Activated CD8-positive, alpha-beta memory T cell treated with anti-CD3 and anti-CD28 coated beads for 48 hours (primary cell): Measurements from ENCODE around the gene LRRC75A.
"Not testable (repeated sequence)": the region's sequence is repeated elsewhere in the genome, so short reads cannot be mapped to it uniquely, and the experiment has no call there.

Experiments
- DNase-seq, 3 experiments: peaks; one replicate each; pipeline ENCODE4 v3.0.0-alpha.2; 2020; ENCODE audit warnings: low read depth in 2 of 3, low spot score in 2 of 3

LRRC75A gene, protein sequence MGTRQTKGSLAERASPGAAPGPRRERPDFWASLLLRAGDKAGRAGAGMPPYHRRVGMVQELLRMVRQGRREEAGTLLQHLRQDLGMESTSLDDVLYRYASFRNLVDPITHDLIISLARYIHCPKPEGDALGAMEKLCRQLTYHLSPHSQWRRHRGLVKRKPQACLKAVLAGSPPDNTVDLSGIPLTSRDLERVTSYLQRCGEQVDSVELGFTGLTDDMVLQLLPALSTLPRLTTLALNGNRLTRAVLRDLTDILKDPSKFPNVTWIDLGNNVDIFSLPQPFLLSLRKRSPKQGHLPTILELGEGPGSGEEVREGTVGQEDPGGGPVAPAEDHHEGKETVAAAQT

GRCh38 chr17:16491703-16492612 lies at the start of gene LRRC75A:
Gene LRRC75A (minus strand): TSS chr17:16492193. CDS start chr17:16491990, 203 bp downstream.
- DNase-seq: peak in 1 of 3 experiments; percentile 22

GRCh38 chr17:16537130-16537458 lies 45.1 kb upstream of the LRRC75A start:
- no peak for DNase-seq

- no peak for DNase-seq
Observed at GRCh38 chr17:16534236-16534635, 42.2 kb upstream of the LRRC75A start.

DNA sequence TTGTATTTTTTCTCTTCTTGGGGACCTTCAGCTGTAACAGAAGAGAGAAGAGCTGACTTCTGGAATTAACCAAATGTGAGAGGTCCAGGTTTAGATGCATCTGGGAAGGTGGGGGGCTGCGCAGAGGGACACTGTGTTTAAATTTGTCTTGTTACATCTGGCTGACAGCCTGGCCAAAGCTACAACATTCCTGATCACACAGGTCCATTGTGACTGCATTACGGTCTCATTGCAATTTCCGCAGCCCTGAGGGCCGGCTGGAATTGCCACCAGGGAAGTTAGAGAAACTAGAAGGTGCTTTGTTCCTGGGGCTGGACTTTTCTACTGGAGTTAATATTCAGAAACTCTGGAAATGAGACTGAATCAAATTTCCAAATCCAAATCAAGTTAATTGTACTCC lies 37.9 kb upstream of the LRRC75A start:
- DNase-seq: no peak

- no peak for DNase-seq
Observed at GRCh38 chr17:16527298-16527697, 35.3 kb upstream of the LRRC75A start.

DNA sequence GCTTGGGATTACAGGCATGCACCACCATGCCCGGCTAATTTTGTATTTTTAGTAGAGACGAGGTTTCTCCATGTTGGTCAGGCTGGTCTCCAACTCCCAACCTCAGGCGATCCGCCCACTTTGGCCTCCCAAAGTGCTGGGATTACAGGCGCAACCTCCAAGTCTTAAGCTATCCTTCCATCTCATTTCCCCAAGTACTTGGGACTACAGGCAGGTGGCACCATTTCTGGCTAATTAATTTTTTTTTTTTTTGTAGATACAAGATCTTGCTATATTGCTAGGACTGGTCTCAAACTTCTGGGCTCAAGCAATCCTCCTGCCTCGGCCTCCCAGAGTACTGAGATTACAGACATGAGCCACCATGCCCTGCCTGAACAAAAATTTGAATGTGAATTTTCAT lies 33.6 kb upstream of the LRRC75A start:
- not testable (repeated sequence) for DNase-seq

DNA sequence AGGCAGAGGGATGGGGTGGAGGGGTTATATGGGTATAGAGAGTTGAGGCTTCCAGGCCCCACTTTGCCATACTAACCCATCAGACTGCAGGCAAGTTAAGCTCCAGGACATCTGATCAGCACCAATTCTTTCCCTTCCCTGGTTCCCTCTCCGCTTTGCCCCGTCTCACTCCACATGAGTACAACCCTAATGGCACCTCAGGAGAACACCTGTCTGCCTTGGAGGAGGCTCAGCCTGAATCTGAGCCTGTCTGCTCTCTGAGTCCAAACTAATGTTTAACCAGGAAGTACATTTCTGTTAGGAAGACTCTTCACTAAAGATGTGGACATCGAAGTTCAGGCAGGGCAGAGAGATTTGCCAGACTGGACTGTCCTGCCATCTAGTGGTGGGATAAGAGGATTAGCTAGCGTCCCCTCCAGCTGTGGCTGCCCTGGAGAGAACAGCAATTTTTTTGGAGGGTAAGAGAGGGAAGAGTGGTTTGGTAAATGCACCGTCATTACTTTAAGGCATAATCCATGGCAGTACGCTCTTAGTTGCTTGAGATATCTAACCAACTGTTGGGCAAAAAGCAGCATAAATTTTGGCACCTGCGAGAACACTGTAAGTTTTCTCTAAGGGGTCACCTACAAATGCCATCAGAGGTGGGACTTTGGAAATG lies 29.2 kb upstream of the LRRC75A start:
- DNase-seq: peak in 1 of 3 experiments; percentile 33

- no peak for DNase-seq
Observed at GRCh38 chr17:16519021-16519420, 27.0 kb upstream of the LRRC75A start.

DNA sequence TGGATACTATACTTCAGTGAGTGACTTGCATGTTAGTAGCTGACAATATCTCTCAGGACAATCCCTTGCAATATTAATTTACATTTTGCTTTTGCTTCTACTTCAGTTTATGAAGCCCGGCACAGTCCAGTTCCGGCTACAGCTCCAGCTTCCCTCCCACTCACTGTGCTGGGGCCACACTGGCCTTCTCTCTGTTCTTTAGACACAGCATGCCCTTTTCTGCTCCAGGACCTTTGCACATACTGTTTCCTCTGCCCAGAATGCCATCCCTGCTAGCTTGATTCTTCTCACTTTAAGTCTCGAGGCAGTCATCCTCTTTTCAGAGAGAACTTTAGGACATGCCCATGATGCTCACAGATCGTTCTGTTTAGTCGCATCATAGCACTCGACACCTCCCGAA lies 25.5 kb upstream of the LRRC75A start:
- DNase-seq: no peak

- DNase-seq: no peak
Observed at GRCh38 chr17:16516594-16517051, 24.6 kb upstream of the LRRC75A start.

DNA sequence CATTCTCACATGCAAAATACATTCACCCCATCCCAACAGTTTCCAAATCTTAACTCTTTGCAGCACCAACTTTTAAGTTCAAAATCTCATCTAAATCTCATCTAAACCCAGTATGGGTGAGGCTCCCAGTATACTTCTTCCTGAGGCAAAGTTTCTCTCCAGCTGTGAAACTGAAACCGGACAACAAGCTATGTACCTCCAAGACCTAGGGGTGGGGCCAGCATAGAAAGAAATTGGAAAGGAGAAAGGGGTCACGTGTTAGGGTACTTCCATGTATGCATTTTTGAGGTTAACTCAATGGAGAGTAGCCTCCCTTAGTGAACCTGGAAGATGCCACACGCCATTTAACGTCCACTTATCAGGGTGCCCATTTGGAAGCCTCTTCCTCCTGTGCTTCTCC lies 23.9 kb upstream of the LRRC75A start:
- DNase-seq: no peak

DNA sequence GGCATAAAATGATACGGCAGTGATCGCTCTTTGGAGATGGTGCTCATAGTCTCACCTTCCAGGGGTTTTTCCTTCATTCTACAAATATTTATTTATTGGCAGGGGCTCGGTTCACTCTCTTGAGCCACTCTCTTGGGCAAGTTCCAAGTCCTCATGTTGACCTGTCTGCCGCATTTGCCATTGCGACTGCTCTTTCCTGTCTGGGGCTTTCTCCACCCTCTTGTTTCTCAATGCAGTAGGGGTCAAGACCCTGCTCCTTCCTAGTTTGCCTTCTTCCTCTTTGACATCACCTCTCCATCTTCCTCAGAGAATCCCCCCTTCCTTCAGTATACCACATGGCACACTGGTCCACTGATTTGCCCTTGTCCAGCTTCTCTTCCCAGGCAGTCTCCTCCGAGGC lies 21.9 kb upstream of the LRRC75A start:
- no peak for DNase-seq

- DNase-seq: no peak
Observed at GRCh38 chr17:16512011-16512410, 20.0 kb upstream of the LRRC75A start.

GRCh38 chr17:16511593-16511992 lies 19.6 kb upstream of the LRRC75A start:
- no peak for DNase-seq

GRCh38 chr17:16507918-16508533 lies 16.0 kb upstream of the LRRC75A start:
- DNase-seq: no peak

DNA sequence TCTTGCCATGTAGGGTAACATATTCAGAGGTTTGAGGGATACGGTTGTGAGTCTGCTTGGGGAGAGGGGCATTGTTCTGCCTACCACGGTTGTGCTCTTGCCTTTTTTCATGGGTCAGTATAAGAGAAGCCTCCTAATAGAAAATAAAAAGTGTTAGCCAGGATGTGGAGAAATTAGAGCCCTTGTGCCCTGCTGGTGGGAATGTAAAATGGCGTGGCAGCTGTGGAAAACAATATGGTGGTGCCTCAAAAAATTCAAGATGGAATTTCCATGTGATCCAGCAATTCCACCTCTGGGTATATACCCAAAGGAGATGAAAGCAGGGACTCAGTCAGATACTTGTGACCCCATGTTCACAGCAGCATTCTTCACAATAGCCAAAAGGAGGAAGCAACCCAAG lies 14.2 kb upstream of the LRRC75A start:
- DNase-seq: no peak

DNA sequence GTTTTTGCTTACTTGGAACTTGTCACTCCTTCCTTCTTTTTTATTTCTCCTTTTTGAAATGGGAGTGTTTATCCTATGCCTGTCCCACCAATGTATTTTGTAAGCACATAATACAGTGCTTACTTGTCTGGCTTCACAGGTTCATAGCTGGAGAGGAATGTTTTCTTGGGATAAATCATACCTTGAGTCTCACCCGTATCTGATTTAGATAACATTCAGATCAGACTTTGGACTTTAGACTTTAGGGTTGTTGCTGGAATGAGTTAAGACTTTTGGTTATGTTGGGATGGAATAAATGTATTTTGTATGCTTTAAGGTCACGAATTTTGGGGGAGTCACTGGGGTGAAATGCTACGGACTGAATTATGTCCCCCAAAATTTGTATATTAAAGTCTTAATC lies 13.0 kb upstream of the LRRC75A start:
- no peak for DNase-seq

DNA sequence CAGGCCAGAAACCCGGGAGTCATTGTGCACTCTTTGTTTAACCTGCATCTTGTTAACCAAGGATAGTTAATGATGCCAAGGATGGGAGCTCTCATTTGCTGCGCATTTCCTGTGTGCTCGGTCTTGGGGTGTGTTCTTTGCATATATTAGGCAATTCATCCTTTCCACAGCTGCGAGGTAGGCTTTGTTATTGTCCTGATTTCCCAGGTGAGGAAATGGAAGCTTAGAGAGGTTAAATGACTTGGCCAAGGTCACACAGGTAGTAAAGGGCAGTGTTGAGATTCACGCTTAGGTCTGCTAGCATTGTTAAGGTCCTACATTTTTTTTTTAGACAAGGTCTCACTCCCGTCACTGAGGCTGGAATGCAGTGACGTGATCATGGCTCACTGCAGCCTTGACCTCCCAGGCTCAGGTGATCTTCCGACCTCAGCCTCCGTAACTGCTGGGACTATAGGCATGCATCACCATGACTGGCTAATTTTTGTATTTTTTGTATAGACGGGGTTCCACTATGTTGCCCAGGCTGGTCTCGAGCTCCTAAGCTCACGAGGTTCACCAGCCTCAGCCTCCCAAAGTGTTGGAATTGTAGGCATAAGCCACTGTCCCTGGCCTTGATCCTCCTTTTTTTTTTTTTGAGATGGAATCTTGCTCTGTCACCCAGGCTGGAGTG lies 5.0 kb upstream of the LRRC75A start:
- DNase-seq: no peak

GRCh38 chr17:16495980-16496819 lies 4.2 kb upstream of the LRRC75A start:
- no peak for DNase-seq

DNA sequence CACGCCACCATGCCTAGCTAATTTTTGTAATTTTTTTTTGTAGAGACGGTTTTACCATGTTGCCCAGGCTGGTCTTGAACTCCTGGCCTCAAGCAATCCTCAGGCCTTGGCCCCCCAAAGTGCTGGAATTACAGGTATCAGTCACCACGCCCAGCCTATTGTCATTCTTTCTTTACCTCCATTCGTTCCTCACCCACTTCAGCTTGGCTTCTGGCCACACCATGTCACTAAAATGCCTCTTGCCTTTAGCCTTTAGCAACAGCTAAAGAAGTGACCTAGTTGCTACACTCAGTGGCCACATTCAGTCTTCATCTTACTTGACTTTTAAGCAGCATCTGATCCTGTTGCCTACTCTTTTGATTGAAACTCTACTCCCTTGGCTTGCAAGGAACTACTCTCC lies 3.6 kb upstream of the LRRC75A start:
- DNase-seq: no peak
